Prostate gland (tissue), 2 donors: ENCODE measurements around the gene PTPRE.

Source experiments
- POLR2A ChIP-seq: fragments of 450-650 bp; IDR thresholded peaks from one replicate; pipeline ENCODE4 v1.6.1; 2016; ENCODE audit warnings: antibody characterized with exemption, mild to moderate bottlenecking
- POLR2AphosphoS5 ChIP-seq: sonication (generic); formaldehyde crosslinking; IDR thresholded peaks from one replicate; pipeline ENCODE4 v1.6.1; 2017; ENCODE audit warnings: antibody characterized with exemption
- TF ChIP-seq, protein P1 (sequence below), 4 experiments: fragments of 200-600 bp in 2 of 4; fragments of 450-650 bp in 2 of 4; sonication (generic) in 2 of 4; IDR thresholded peaks; 1 replicate in 3 of 4; 2 replicates in 1 of 4; pipeline ENCODE4 v1.5.1; 2016 to 2019; ENCODE audit warnings: antibody characterized with exemption in 4 of 4, mild to moderate bottlenecking in 2 of 4, moderate library complexity in 2 of 4

DNA sequence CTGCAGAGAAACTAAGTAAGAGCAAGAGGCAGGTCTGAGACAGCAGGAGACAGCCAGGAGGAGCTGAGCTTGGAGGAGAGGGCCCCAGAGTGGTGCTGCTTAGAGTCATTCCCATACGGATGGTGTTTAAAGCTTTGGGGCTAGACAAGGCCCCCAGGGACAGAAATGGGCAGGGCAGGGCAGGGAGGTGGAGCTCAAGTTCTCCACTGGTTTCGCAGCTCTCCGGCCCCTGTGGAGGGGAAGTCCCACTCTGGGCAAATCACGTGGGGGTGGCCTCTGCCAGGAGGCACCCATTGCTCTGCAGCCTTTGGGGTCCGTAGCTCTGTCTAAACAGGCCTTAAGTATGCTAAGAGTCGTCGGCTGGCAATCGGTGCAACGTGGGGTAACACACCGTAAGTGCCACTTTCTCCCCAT, 1.0 kb upstream of the PTPRE start:
- TF ChIP-seq, protein P1, sequence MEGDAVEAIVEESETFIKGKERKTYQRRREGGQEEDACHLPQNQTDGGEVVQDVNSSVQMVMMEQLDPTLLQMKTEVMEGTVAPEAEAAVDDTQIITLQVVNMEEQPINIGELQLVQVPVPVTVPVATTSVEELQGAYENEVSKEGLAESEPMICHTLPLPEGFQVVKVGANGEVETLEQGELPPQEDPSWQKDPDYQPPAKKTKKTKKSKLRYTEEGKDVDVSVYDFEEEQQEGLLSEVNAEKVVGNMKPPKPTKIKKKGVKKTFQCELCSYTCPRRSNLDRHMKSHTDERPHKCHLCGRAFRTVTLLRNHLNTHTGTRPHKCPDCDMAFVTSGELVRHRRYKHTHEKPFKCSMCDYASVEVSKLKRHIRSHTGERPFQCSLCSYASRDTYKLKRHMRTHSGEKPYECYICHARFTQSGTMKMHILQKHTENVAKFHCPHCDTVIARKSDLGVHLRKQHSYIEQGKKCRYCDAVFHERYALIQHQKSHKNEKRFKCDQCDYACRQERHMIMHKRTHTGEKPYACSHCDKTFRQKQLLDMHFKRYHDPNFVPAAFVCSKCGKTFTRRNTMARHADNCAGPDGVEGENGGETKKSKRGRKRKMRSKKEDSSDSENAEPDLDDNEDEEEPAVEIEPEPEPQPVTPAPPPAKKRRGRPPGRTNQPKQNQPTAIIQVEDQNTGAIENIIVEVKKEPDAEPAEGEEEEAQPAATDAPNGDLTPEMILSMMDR (IDR thresholded peaks at IDR 0.05), result no peak
- TF ChIP-seq POLR2AphosphoS5 (no peak), POLR2A (no peak)
